K562 (cell line): ENCODE results near the gene VPS18.
A peak's percentile ranks its signal among the peaks of the same experiment; 100 is the strongest.

Source experiments
- RNF2 ChIP-seq: sonication (generic); IDR thresholded peaks from 2 replicates; pipeline ENCODE4 v1.6.1; 2016
- SIN3A ChIP-seq, 2 experiments: fragments of 150-350 bp in 1 of 2; IDR thresholded peaks; 2 replicates each; pipeline ENCODE4 v1.6.1; 2011 to 2016; ENCODE audit warnings: borderline replicate concordance in 2 of 2, low read depth in 2 of 2, low read length in 2 of 2, mild to moderate bottlenecking in 2 of 2, moderate library complexity in 2 of 2; ENCODE audit not compliant: control insufficient read depth in 1 of 2
- TF ChIP-seq, protein P1 (sequence below): fragments of 250-450 bp; sonication (Bioruptor Pico); IDR thresholded peaks from 2 replicates; pipeline ENCODE4 v1.5.1; 2021; ENCODE audit warnings: mild to moderate bottlenecking

DNA sequence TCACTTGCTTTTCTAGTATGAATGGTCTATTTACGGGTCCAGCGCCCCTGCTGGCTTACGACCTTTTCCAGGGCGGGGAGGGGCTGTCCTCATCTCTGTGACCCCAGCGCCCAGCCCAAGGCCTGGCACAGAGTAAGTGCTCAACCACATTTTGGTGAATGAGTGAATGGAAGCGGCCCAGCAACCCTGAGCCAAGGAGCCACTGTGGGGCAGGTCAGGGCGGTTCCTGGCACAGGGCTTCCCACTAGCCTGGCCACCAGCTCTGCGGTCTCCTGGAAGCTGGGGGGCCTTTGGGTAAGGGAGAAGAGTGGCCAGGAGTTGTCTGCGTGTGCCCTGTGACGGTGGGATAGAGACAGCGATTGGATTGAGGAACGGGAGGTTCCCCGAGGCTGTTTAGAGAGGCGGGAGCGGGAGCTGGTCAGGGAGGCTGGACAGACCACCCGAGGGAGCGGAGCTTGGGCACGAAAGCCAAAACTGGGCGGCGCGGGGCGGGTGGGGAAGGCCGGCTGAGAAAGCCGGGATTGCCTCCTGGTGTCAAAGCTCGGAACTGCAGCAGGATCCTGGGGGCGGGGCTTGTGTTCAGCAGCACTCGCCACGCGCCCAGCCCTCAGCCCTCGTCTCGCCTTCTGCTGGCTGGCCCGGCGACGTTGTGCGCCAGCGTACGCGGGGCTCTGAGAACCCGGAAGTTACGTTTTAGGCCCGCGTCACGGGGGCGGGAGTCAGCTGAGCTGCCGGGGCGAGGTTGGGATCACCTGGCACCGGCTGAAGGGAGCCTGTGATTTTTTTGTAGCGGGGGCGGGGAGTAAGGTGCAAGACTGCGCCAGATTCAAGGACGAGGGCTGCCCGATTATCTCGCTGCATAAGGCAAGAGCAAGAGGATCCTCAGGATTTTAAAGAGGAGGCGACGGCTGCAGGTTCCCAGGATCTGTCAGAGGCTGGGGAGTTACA, at the start of gene VPS18:
- TF ChIP-seq SIN3A (IDR thresholded peaks at IDR 0.05; ENCODE audit: borderline replicate concordance in 2 of 2, control insufficient read depth in 1 of 2, low read depth in 2 of 2, low read length in 2 of 2) (peak; percentile 97 to 99), RNF2 (peak; percentile 25; the same call in 1 of the 2 replicates)
- TF ChIP-seq, protein P1, sequence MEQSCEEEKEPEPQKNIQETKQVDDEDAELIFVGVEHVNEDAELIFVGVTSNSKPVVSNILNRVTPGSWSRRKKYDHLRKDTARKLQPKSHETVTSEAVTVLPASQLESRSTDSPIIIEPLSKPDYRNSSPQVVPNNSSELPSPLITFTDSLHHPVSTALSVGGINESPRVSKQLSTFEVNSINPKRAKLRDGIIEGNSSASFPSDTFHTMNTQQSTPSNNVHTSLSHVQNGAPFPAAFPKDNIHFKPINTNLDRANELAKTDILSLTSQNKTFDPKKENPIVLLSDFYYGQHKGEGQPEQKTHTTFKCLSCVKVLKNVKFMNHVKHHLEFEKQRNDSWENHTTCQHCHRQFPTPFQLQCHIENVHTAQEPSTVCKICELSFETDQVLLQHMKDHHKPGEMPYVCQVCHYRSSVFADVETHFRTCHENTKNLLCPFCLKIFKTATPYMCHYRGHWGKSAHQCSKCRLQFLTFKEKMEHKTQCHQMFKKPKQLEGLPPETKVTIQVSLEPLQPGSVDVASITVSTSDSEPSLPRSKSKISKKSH (CRISPR knock-in tag): no peak
